Astrocyte (in vitro differentiated cells and primary cell): ENCODE data around the gene ACAT2. TPM values are rescaled to one million over a fixed set of nuclear protein-coding genes. Genes with fewer than 3 reads are reported as not detected.
A peak's percentile ranks its signal among the peaks of the same experiment; 100 is the strongest.
"Not testable (repeated sequence)": the region's sequence is repeated elsewhere in the genome, so short reads cannot be mapped to it uniquely, and the experiment has no call there.

ENCODE experiments used
- DNase-seq: peaks from one replicate; pipeline ENCODE4 v3.0.0-alpha.2; 2010; ENCODE audit warnings: low read depth
- FAIRE-seq: peaks from 2 replicates; lab custom pipeline; 2011; peaks lifted over from hg19 to GRCh38; lab: Jason Lieb, UNC
- H2AFZ ChIP-seq: 2 replicates; pipeline ENCODE4 v1.6.0; 2012; ENCODE audit warnings: low read depth, low read length, inconsistent platforms
- H3K27ac ChIP-seq: 2 replicates; pipeline ENCODE4 v1.5.1; 2011; ENCODE audit warnings: low read depth, low read length, inconsistent platforms
- H3K27me3 ChIP-seq: 2 replicates; pipeline ENCODE4 v1.6.0; 2011; ENCODE audit warnings: low read length, inconsistent platforms; ENCODE audit not compliant: insufficient read depth
- H3K36me3 ChIP-seq: 2 replicates; pipeline ENCODE4 v1.5.1; 2011; ENCODE audit warnings: low read length, inconsistent platforms; ENCODE audit not compliant: insufficient read depth
- H3K4me1 ChIP-seq: 2 replicates; pipeline ENCODE4 v1.5.1; 2011; ENCODE audit warnings: low read length, inconsistent platforms; ENCODE audit not compliant: insufficient read depth
- H3K4me2 ChIP-seq: 2 replicates; pipeline ENCODE4 v1.6.0; 2012; ENCODE audit warnings: low read length, inconsistent platforms
- H3K4me3 ChIP-seq: 2 replicates; pipeline ENCODE4 v1.5.1; 2011; ENCODE audit warnings: low read depth, mild to moderate bottlenecking, low read length, inconsistent platforms; ENCODE audit not compliant: insufficient read depth
- H3K79me2 ChIP-seq: 2 replicates; pipeline ENCODE4 v1.6.0; 2012; ENCODE audit warnings: mild to moderate bottlenecking, low read length, inconsistent platforms; ENCODE audit not compliant: insufficient read depth
- H3K9ac ChIP-seq: 2 replicates; pipeline ENCODE4 v1.6.0; 2012; ENCODE audit warnings: mild to moderate bottlenecking, low read length, inconsistent platforms
- H3K9me3 ChIP-seq: 2 replicates; pipeline ENCODE4 v1.5.1; 2012; ENCODE audit warnings: low read depth, mild to moderate bottlenecking, low read length, inconsistent platforms; ENCODE audit not compliant: insufficient read depth
- H4K20me1 ChIP-seq: 2 replicates; pipeline ENCODE4 v1.6.0; 2012; ENCODE audit warnings: low read length, inconsistent platforms; ENCODE audit not compliant: insufficient read depth
- H3K27ac Mint-ChIP-seq: one replicate; pipeline ENCODE4 v1.8.0; 2021; ENCODE audit warnings: mild to moderate bottlenecking, mixed read lengths; ENCODE audit not compliant: unreplicated experiment
- H3K27me3 Mint-ChIP-seq: one replicate; pipeline ENCODE4 v1.8.0; 2021; ENCODE audit warnings: low read depth, mixed read lengths; ENCODE audit not compliant: unreplicated experiment
- H3K36me3 Mint-ChIP-seq: one replicate; pipeline ENCODE4 v1.8.0; 2021; ENCODE audit warnings: low read depth, mixed read lengths; ENCODE audit not compliant: unreplicated experiment
- H3K4me1 Mint-ChIP-seq: one replicate; pipeline ENCODE4 v1.8.0; 2021; ENCODE audit warnings: low read depth, mixed read lengths; ENCODE audit not compliant: unreplicated experiment
- H3K4me3 Mint-ChIP-seq: one replicate; pipeline ENCODE4 v1.8.0; 2021; ENCODE audit warnings: mild to moderate bottlenecking, moderate library complexity, mixed read lengths; ENCODE audit not compliant: unreplicated experiment
- H3K9me3 Mint-ChIP-seq: one replicate; pipeline ENCODE4 v1.8.0; 2021; ENCODE audit warnings: mild to moderate bottlenecking, mixed read lengths; ENCODE audit not compliant: unreplicated experiment
- EZH2 ChIP-seq: IDR thresholded peaks from 2 replicates; pipeline ENCODE4 v1.6.1; 2012; ENCODE audit warnings: mild to moderate bottlenecking, low read length, inconsistent platforms; ENCODE audit not compliant: insufficient read depth
- total RNA-seq: library from RNA; stranded (reverse); gene quantifications from 2 replicates; pipeline ENCODE4 v1.2.1, GENCODE V29; 2021
- TF ChIP-seq, protein P1 (sequence below): IDR thresholded peaks from 2 replicates; pipeline ENCODE4 v1.5.1; 2011; ENCODE audit warnings: low read depth, mild to moderate bottlenecking, inconsistent platforms, low read length, moderate library complexity; ENCODE audit not compliant: insufficient read depth

ACAT2 gene
- total RNA-seq, 1 donor from 2014 or later, result 96.7 TPM

GRCh38 chr6:159729598-159730331, 32.1 kb upstream of the ACAT2 start:
- FAIRE-seq (no peak), DNase-seq (no peak)
- TF ChIP-seq, protein P1, sequence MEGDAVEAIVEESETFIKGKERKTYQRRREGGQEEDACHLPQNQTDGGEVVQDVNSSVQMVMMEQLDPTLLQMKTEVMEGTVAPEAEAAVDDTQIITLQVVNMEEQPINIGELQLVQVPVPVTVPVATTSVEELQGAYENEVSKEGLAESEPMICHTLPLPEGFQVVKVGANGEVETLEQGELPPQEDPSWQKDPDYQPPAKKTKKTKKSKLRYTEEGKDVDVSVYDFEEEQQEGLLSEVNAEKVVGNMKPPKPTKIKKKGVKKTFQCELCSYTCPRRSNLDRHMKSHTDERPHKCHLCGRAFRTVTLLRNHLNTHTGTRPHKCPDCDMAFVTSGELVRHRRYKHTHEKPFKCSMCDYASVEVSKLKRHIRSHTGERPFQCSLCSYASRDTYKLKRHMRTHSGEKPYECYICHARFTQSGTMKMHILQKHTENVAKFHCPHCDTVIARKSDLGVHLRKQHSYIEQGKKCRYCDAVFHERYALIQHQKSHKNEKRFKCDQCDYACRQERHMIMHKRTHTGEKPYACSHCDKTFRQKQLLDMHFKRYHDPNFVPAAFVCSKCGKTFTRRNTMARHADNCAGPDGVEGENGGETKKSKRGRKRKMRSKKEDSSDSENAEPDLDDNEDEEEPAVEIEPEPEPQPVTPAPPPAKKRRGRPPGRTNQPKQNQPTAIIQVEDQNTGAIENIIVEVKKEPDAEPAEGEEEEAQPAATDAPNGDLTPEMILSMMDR, result no peak
- no peak for TF ChIP-seq EZH2
- Histone ChIP-seq H3K27me3 (no peaks in the 10 kb centered on the region), H2AFZ (no peak overlapping the region), H3K4me1 (peaks cover 13% of the 10 kb centered on the region), H3K79me2 (peaks cover 97% of the 10 kb centered on the region), H3K36me3 (no peaks in the 10 kb centered on the region), H3K9ac (peak overlapping the region; percentile 98), H3K4me3 (peak overlapping the region; percentile 84), H3K9me3 (no peaks in the 10 kb centered on the region), H4K20me1 (peaks cover 70% of the 10 kb centered on the region), H3K27ac (no peak overlapping the region), H3K4me2 (peak overlapping the region; percentile 83)
- H3K36me3 Mint-ChIP-seq, result no peaks in the 10 kb centered on the region
- no peak overlapping the region for H3K27ac Mint-ChIP-seq
- H3K27me3 Mint-ChIP-seq, result no peaks in the 10 kb centered on the region
- peak overlapping the region; percentile 89 for H3K4me3 Mint-ChIP-seq
- H3K4me1 Mint-ChIP-seq, result peaks cover 11% of the 10 kb centered on the region
- no peaks in the 10 kb centered on the region for H3K9me3 Mint-ChIP-seq

GRCh38 chr6:159730332-159730676, 31.5 kb upstream of the ACAT2 start:
- FAIRE-seq (no peak), DNase-seq (no peak)
- H3K4me1 Mint-ChIP-seq, result peaks cover 11% of the 10 kb centered on the region
- Histone ChIP-seq H4K20me1 (peaks cover 76% of the 10 kb centered on the region), H3K4me2 (peak overlapping the region; percentile 83), H3K27me3 (no peaks in the 10 kb centered on the region), H2AFZ (no peak overlapping the region), H3K4me3 (no peak overlapping the region), H3K36me3 (no peaks in the 10 kb centered on the region), H3K27ac (no peak overlapping the region), H3K79me2 (peaks cover 97% of the 10 kb centered on the region), H3K9me3 (no peaks in the 10 kb centered on the region), H3K9ac (no peak overlapping the region), H3K4me1 (peaks cover 13% of the 10 kb centered on the region)
- H3K4me3 Mint-ChIP-seq, result peak overlapping the region; percentile 17
- H3K27me3 Mint-ChIP-seq, result no peaks in the 10 kb centered on the region
- TF ChIP-seq, protein P1, result no peak
- TF ChIP-seq EZH2, result no peak
- no peaks in the 10 kb centered on the region for H3K36me3 Mint-ChIP-seq
- no peaks in the 10 kb centered on the region for H3K9me3 Mint-ChIP-seq
- no peak overlapping the region for H3K27ac Mint-ChIP-seq

DNA sequence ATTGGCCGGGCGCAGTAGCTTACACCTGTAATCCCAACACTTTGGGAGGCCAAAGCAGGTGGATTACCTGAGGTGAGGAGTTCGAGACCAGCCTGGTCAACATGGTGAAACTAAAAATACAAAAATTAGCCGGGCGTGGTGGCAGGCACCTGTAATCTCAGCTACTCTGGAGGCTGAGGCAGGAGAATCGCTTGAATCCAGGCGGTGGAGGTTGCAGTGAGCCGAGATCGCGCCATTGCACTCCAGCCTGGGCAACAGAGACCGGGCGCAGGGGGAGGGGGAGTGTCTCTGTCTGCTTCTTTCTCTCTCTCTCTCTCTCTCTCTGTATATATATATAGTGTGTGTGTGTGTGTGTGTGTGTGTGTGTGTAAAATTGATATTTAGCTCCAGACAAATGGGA, 29.3 kb upstream of the ACAT2 start:
- H3K4me2 ChIP-seq, H3K27me3 ChIP-seq, H3K9me3 ChIP-seq, H3K4me3 ChIP-seq, H3K9me3 Mint-ChIP-seq, H3K27ac Mint-ChIP-seq, H3K27me3 Mint-ChIP-seq, H3K36me3 Mint-ChIP-seq, FAIRE-seq, H2AFZ ChIP-seq, H3K4me1 Mint-ChIP-seq, H3K4me3 Mint-ChIP-seq, H3K27ac ChIP-seq, H3K9ac ChIP-seq, H3K4me1 ChIP-seq, DNase-seq, H3K36me3 ChIP-seq: not testable (repeated sequence)
- H4K20me1 ChIP-seq, result peaks cover 94% of the 10 kb centered on the region
- H3K79me2 ChIP-seq, result peaks cover 100% of the 10 kb centered on the region

DNA sequence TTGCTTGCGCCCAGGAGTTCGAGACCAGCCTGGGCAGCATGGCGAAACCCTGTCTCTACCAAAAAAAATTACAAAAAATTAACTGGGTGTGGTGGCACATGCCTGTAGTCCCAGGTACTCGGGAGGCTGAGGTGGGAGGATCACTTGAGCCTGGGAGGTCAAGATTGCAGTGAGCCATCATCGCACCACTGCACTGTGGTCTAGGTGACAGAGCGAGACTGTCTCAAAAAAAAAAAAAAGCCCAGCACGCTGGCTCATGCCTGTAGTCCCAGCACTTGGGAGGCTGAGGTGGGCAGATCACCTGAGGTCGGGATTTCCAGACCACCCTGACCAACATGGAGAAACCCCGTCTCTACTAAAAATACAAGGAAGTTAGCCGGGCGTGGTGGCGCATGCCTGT, 28.4 kb upstream of the ACAT2 start:
- H3K27me3 Mint-ChIP-seq, FAIRE-seq, H3K27me3 ChIP-seq, H3K36me3 ChIP-seq, H3K9me3 Mint-ChIP-seq, H3K9ac ChIP-seq, H3K9me3 ChIP-seq, H3K4me3 ChIP-seq, H3K4me3 Mint-ChIP-seq, H3K4me2 ChIP-seq, H3K27ac Mint-ChIP-seq, H3K4me1 ChIP-seq, H3K27ac ChIP-seq, H2AFZ ChIP-seq, DNase-seq, H3K4me1 Mint-ChIP-seq, H3K36me3 Mint-ChIP-seq: not testable (repeated sequence)
- peaks cover 100% of the 10 kb centered on the region for H3K79me2 ChIP-seq
- H4K20me1 ChIP-seq, result peaks cover 96% of the 10 kb centered on the region
